GM13976 (cell line): ENCODE data around the gene LILRB1.
"Not testable (repeated sequence)": the region's sequence is repeated elsewhere in the genome, so short reads cannot be mapped to it uniquely, and the experiment has no call there.

Experiments
- DNase-seq: peaks from one replicate; pipeline ENCODE4 v3.0.0; 2012; ENCODE audit warnings: low spot score
- in situ Hi-C: fragments of 300-500 bp; cut with MboI; formaldehyde crosslinking; loops from one replicate; pipeline ENCODE4 v1.12.0; 2022; ENCODE audit warnings: low sequenced_read_pairs, mixed read lengths, inconsistent platforms; ENCODE audit not compliant: unreplicated experiment
- TF ChIP-seq, protein P1 (sequence below): IDR thresholded peaks from 2 replicates; pipeline ENCODE4 v1.5.1; 2012; ENCODE audit warnings: borderline replicate concordance, mild to moderate bottlenecking; ENCODE audit not compliant: insufficient read depth; ENCODE audit errors: extremely low read depth, missing control alignments, control extremely low read depth

Gene LILRB1

DNA sequence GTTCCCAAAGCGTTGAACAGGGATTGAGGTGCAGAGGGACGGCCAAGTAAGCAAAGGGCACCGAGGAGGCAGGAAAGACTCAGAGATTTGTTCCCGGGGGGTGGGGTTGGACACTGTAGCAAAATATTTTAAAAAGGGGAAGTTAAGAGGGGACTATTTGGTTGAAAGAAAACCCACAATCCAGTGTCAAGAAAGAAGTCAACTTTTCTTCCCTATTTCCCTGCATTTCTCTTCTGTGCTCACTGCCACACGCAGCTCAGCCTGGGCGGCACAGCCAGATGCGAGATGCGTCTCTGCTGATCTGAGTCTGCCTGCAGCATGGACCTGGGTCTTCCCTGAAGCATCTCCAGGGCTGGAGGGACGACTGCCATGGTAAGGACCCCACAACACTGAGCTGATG is at the start of gene LILRB1:
Gene LILRB1, plus strand, starts transcription at position 223 of the 400 bp plus-strand sequence. CDS start 590 bp downstream, outside the sequence.
- in situ Hi-C loops, DNase-seq: not testable (repeated sequence)

DNA sequence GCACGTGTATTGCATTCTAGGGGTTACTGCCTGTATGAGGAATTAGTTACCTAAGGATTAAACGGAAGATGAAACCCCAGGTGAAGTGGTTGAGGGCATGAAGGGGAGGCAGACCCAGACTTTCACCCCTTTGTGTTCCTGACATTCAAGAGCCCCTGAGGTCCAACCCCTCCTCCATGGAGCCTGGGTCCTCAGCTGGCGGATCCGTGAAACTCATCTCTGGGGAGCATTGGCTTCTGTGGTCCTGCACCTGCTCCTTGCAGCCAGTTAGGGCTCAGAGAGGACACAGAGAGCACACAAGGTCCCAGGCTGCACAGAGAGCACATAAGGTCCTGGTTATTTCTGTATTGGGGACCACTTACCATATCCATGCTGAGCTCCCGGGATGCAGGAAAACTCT is 43.9 kb upstream of the LILRB1 start:
- in situ Hi-C loops: no loop called here
- DNase-seq: no peak
- TF ChIP-seq, protein P1, sequence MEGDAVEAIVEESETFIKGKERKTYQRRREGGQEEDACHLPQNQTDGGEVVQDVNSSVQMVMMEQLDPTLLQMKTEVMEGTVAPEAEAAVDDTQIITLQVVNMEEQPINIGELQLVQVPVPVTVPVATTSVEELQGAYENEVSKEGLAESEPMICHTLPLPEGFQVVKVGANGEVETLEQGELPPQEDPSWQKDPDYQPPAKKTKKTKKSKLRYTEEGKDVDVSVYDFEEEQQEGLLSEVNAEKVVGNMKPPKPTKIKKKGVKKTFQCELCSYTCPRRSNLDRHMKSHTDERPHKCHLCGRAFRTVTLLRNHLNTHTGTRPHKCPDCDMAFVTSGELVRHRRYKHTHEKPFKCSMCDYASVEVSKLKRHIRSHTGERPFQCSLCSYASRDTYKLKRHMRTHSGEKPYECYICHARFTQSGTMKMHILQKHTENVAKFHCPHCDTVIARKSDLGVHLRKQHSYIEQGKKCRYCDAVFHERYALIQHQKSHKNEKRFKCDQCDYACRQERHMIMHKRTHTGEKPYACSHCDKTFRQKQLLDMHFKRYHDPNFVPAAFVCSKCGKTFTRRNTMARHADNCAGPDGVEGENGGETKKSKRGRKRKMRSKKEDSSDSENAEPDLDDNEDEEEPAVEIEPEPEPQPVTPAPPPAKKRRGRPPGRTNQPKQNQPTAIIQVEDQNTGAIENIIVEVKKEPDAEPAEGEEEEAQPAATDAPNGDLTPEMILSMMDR: no peak

DNA sequence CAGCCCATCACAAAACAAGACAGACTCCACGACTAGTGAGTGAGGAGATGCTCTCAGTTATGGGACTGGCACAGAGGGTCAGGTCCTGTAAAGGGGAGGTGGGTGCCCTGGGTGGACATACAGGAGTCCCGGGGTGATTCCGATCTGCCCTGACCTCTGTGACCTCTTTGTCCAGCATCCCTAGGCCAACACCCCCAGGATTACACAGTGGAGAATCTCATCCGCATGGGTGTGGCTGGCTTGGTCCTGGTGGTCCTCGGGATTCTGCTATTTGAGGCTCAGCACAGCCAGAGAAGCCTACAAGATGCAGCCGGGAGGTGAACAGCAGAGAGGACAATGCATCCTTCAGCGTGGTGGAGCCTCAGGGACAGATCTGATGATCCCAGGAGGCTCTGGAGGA is 43.3 kb upstream of the LILRB1 start:
- DNase-seq: no peak
- in situ Hi-C loops: no loop called here
- TF ChIP-seq, protein P1: no peak

DNA sequence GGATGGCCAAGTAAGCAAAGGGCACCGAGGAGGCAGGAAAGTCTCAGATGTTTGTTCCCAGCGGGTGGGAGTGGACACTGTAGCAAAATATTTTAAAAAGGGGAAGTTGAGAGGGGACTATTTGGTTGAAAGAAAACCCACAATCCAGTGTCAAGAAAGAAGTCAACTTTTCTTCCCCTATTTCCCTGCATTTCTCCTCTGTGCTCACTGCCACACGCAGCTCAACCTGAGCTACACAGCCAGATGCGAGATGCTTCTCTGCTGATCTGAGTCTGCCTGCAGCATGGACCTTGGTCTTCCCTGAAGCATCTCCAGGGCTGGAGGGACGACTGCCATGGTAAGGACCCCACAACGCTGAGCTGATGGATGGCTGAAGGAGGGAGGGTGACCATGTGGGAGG is 36.8 kb upstream of the LILRB1 start, which contains the start of gene LILRA1:
Gene LILRA1, plus strand, starts transcription at position 188 of the 400 bp plus-strand sequence. CDS start 613 bp downstream, outside the sequence.
- DNase-seq, in situ Hi-C loops: not testable (repeated sequence)

DNA sequence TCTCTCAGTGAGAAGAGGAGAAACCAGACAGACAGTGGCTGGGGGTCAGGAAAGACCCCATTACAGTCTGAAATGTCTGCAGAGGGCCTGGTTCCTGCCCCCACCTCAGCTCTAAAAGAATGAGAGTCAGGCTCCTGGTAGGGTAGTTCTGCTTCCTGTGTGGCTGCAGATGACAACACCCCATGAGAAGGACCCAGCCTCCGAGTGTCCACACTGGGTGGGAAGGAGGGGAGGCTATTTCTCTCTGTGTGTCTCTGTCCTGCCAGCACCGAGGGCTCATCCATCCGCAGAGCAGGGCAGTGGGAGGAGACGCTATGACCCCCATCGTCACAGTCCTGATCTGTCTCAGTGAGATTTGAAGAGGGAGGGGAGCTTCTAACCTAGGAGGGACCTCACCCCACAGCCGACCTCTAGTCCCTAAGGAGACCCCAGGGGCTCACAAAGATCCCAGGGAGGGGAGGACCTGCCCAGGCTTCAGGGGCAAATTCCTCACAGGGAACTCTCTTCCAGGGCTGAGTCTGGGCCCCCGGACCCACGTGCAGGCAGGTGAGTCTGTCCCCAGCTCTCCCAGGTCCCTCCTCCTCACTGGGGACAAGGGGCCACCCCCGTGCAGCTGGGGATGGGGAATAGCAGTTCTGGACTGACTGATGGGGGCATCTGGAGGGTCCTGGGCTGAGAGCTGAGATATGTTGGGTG is 36.2 kb upstream of the LILRB1 start:
- in situ Hi-C loops, DNase-seq: not testable (repeated sequence)

DNA sequence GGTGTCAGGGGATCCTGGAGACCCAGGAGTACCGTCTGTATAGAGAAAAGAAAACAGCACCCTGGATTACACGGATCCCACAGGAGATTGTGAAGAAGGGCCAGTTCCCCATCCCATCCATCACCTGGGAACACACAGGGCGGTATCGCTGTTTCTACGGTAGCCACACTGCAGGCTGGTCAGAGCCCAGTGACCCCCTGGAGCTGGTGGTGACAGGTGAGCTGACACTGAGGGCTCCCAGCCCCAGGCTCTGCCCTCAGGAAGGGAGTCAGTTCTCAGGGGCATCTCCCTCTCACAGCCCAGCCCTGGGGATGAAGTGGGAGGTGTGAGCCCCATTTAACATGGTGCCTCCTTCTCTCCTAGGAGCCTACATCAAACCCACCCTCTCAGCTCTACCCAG is 35.5 kb upstream of the LILRB1 start:
- in situ Hi-C loops: no loop called here
- TF ChIP-seq, protein P1: no peak
- no peak for DNase-seq

DNA sequence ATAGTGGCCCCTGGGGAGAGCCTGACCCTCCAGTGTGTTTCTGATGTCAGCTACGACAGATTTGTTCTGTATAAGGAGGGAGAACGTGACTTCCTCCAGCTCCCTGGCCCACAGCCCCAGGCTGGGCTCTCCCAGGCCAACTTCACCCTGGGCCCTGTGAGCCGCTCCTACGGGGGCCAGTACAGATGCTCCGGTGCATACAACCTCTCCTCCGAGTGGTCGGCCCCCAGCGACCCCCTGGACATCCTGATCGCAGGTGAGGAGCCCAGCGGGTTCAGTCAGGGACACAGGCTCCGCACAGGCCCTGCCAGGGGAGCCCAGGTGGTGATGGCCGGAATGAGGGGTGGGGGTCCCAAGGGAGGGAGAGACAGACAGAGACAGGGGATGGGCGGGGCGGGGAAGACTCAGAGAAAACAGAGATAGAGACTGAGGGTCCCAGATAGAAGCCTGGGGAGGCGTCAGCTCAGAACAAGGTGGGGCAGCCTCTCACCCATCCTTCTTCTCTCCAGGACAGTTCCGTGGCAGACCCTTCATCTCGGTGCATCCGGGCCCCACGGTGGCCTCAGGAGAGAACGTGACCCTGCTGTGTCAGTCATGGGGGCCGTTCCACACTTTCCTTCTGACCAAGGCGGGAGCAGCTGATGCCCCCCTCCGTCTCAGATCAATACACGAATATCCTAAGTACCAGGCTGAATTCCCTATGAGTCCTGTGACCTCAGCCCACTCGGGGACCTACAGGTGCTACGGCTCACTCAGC is 34.4 kb upstream of the LILRB1 start:
- in situ Hi-C loops, DNase-seq: not testable (repeated sequence)

DNA sequence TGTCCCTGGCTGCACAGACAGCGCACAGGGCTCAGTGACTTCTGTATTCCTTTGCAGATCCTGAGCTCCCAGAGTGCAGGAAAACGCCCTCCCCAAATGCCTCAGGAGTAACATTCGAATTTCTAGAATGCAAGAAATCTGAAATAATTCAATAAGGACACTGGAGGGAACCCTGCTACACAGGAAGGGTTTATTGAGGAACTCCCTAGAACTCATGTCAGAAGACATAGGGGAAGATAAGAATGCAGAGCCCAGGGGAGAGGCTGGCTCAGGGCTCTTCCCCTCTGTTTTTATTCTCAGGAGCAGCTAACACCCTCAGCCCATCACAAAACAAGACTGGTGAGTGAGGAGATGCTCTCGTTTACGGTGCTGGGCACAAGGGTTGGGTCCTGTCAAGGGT is 30.1 kb upstream of the LILRB1 start:
- no peak for DNase-seq
- in situ Hi-C loops: no loop called here
- TF ChIP-seq, protein P1: no peak
